ENCODE data around the gene GPR87.

The GPR87 gene

GRCh38 chr3:151312972-151313371 is 3.6 kb downstream of the GPR87 start:
- TF ChIP-seq CTCF (IDR thresholded peaks at IDR 0.05; ENCODE audit: low read depth, low read length): no peak
- in situ Hi-C loops (cut with HindIII; ENCODE audit: low sequenced_read_pairs): no loop called here
- H3K4me3 ChIP-seq (ENCODE audit: low read depth, low read length): no peak overlapping the region
- DNase-seq (ENCODE audit: low read depth, low spot score): no peak

GRCh38 chr3:151309566-151309965 is 7.1 kb downstream of the GPR87 start:
- TF ChIP-seq CTCF (IDR thresholded peaks at IDR 0.05; ENCODE audit: low read depth, low read length): no peak
- H3K4me3 ChIP-seq (ENCODE audit: low read depth, low read length): no peak overlapping the region
- DNase-seq (ENCODE audit: low read depth, low spot score): no peak
- in situ Hi-C loops (cut with HindIII; ENCODE audit: low sequenced_read_pairs): no loop called here

- TF ChIP-seq CTCF (IDR thresholded peaks at IDR 0.05; ENCODE audit: low read depth, low read length): no peak
- peak; percentile 49 for DNase-seq (ENCODE audit: low read depth, low spot score)
- in situ Hi-C loops (cut with HindIII; ENCODE audit: low sequenced_read_pairs): no loop called here
- H3K4me3 ChIP-seq (ENCODE audit: low read depth, low read length): no peak overlapping the region
Observed at GRCh38 chr3:151307583-151308488, 8.8 kb downstream of the GPR87 start.

GRCh38 chr3:151307131-151307530 is 9.5 kb downstream of the GPR87 start:
- no peak for DNase-seq (ENCODE audit: low read depth, low spot score)
- TF ChIP-seq CTCF (IDR thresholded peaks at IDR 0.05; ENCODE audit: low read depth, low read length): no peak
- in situ Hi-C loops (cut with HindIII; ENCODE audit: low sequenced_read_pairs): no loop called here

GRCh38 chr3:151306168-151306810 is 10.3 kb downstream of the GPR87 start:
- TF ChIP-seq CTCF (IDR thresholded peaks at IDR 0.05; ENCODE audit: low read depth, low read length): no peak
- in situ Hi-C loops (cut with HindIII; ENCODE audit: low sequenced_read_pairs): no loop called here
- H3K4me3 ChIP-seq (ENCODE audit: low read depth, low read length): no peak overlapping the region
- DNase-seq (ENCODE audit: low read depth, low spot score): no peak

More at GRCh38 chr3:151307131-151307530, 9.5 kb downstream of the GPR87 start:
- no peak overlapping the region for H3K4me3 ChIP-seq (ENCODE audit: low read depth, low read length)

GRCh38 chr3:151305775-151306151 is 10.9 kb downstream of the GPR87 start:
- DNase-seq (ENCODE audit: low read depth, low spot score): no peak
- in situ Hi-C loops (cut with HindIII; ENCODE audit: low sequenced_read_pairs): no loop called here
- H3K4me3 ChIP-seq (ENCODE audit: low read depth, low read length): no peak overlapping the region
- TF ChIP-seq CTCF (IDR thresholded peaks at IDR 0.05; ENCODE audit: low read depth, low read length): no peak
